Measurements from ENCODE around the gene CDH3.

DNA sequence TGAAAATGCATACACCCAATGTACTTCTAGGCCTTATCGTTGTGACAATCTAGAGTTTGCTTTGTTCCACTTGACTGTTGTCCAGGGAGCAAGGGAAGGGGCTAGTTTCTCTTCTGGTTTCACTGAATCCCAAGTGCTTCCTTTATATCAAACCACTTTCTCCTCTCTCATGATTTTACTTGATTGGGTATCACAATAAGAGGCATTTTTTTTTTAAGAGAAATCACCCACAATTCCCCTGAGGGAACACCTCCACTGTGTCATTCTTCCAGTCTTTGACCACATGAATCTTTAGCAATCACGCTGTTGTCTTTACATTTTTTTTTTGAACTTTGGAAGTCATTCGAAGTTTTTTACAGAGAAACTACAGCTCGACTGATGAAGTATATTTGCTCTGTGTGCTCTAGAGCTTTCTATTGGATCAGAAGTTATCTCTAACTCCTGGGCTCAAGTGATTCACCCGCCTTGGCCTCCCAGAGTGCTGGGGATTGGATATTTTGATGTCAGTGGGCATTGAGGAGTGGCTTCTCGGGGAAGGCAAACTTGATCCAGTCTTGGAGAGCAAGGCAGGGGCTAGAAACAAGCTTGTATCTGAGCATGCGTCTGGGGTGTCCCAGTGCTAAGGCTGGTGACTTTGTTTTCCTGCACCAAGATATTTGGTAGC is 95.0 kb downstream of the CDH3 start:
- TF ChIP-seq, protein P1, sequence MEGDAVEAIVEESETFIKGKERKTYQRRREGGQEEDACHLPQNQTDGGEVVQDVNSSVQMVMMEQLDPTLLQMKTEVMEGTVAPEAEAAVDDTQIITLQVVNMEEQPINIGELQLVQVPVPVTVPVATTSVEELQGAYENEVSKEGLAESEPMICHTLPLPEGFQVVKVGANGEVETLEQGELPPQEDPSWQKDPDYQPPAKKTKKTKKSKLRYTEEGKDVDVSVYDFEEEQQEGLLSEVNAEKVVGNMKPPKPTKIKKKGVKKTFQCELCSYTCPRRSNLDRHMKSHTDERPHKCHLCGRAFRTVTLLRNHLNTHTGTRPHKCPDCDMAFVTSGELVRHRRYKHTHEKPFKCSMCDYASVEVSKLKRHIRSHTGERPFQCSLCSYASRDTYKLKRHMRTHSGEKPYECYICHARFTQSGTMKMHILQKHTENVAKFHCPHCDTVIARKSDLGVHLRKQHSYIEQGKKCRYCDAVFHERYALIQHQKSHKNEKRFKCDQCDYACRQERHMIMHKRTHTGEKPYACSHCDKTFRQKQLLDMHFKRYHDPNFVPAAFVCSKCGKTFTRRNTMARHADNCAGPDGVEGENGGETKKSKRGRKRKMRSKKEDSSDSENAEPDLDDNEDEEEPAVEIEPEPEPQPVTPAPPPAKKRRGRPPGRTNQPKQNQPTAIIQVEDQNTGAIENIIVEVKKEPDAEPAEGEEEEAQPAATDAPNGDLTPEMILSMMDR (IDR thresholded peaks at IDR 0.05; ENCODE audit: insufficient read depth, low read depth, low read length) = no peak
- TF ChIP-seq EZH2 (IDR thresholded peaks at IDR 0.05; ENCODE audit: insufficient read depth, low read length) = no peak
